Mucosa of descending colon (tissue), 3 donors: Measurements from ENCODE around the gene PKN1. TPM values are rescaled to one million over a fixed set of nuclear protein-coding genes. Genes with fewer than 3 reads are reported as not detected.
"Not testable (repeated sequence)": the region's sequence is repeated elsewhere in the genome, so short reads cannot be mapped to it uniquely, and the experiment has no call there.

ENCODE experiments used
- ATAC-seq: fragments of 200-7000 bp; cut with Tn5 transposase; one replicate; pipeline ENCODE4 v1.9.1; 2020; ENCODE audit warnings: mild to moderate bottlenecking, moderate library complexity
- DNase-seq, 3 donors: peaks; one replicate each; pipeline ENCODE4 v3.0.0-alpha.2; 2020
- H3K36me3 ChIP-seq: fragments of 200-600 bp; one replicate; pipeline ENCODE4 v1.8.0; 2021; ENCODE audit warnings: low read depth, mild to moderate bottlenecking
- H3K4me1 ChIP-seq: fragments of 200-600 bp; one replicate; pipeline ENCODE4 v1.8.0; 2021; ENCODE audit warnings: low read depth, mild to moderate bottlenecking
- H3K4me3 ChIP-seq: fragments of 200-600 bp; one replicate; pipeline ENCODE4 v1.8.0; 2021; ENCODE audit warnings: mild to moderate bottlenecking
- H3K9me3 ChIP-seq: fragments of 200-600 bp; one replicate; pipeline ENCODE4 v1.8.0; 2021; ENCODE audit warnings: mild to moderate bottlenecking
- intact Hi-C, 2 donors: fragments of 100-400 bp; cut with DNase I in 1 of 2; cut with micrococcal nuclease in 1 of 2; formaldehyde crosslinking; loops; one replicate each; pipeline versions ENCODE4 v1.11.0 to v1.11.1; 2022; cut with DNase I, micrococcal nuclease
- total RNA-seq, 3 donors: library from RNA; stranded (reverse); fragmentation: NEBNext Ultra II Directional in 2 of 3; extraction: Animal tissue kit (Norgen Biotek cat#: 25700) in 2 of 3; gene quantifications; one replicate each; pipeline versions ENCODE4 v1.2.1 to v1.2.4, GENCODE V29; 2021 to 2023
- TF ChIP-seq, protein P1 (sequence below): fragments of 200-600 bp; IDR thresholded peaks from one replicate; pipeline ENCODE4 v1.8.0; 2022; ENCODE audit warnings: antibody characterized with exemption, mild to moderate bottlenecking
- donor health status: DM: no; HTN: no; CAD: no; lungs with moderate emphysema.
- donor health status: DM: no; HTN: no; CAD: no.
- donor health status: DM: no; HTN: yes; CAD: no.

PKN1 gene
- total RNA-seq, 3 donors from 2014 or later, result 30.1 to 117 (median 42.0) TPM

DNA sequence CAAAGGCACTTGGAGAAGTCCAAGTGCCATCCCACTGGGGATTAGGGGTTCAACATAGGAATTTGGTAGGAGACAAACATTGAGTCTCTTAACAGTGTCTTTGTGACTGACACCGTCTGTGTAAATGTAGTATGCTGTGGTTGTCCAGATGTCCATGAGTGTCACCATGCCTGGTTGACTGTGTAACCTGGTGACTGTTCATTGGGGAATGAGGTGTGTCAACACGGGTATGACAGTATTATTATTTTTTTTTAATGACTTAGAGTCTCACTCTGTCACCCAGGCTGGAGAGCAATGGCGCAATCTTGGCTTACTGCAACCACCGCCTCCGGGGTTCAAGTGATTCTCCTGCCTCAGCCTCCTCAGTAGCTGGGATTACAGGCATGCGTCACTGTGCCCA is 16.2 kb downstream of the PKN1 start:
- TF ChIP-seq, protein P1, sequence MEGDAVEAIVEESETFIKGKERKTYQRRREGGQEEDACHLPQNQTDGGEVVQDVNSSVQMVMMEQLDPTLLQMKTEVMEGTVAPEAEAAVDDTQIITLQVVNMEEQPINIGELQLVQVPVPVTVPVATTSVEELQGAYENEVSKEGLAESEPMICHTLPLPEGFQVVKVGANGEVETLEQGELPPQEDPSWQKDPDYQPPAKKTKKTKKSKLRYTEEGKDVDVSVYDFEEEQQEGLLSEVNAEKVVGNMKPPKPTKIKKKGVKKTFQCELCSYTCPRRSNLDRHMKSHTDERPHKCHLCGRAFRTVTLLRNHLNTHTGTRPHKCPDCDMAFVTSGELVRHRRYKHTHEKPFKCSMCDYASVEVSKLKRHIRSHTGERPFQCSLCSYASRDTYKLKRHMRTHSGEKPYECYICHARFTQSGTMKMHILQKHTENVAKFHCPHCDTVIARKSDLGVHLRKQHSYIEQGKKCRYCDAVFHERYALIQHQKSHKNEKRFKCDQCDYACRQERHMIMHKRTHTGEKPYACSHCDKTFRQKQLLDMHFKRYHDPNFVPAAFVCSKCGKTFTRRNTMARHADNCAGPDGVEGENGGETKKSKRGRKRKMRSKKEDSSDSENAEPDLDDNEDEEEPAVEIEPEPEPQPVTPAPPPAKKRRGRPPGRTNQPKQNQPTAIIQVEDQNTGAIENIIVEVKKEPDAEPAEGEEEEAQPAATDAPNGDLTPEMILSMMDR, result no peak
- intact Hi-C loops, result no loop called here
- H3K4me3 ChIP-seq, result no peak overlapping the region
- no peaks in the 10 kb centered on the region for H3K9me3 ChIP-seq
- ATAC-seq (no peak), DNase-seq (no peak)
- H3K36me3 ChIP-seq, result peaks cover 3% of the 10 kb centered on the region
- no peaks in the 10 kb centered on the region for H3K4me1 ChIP-seq

DNA sequence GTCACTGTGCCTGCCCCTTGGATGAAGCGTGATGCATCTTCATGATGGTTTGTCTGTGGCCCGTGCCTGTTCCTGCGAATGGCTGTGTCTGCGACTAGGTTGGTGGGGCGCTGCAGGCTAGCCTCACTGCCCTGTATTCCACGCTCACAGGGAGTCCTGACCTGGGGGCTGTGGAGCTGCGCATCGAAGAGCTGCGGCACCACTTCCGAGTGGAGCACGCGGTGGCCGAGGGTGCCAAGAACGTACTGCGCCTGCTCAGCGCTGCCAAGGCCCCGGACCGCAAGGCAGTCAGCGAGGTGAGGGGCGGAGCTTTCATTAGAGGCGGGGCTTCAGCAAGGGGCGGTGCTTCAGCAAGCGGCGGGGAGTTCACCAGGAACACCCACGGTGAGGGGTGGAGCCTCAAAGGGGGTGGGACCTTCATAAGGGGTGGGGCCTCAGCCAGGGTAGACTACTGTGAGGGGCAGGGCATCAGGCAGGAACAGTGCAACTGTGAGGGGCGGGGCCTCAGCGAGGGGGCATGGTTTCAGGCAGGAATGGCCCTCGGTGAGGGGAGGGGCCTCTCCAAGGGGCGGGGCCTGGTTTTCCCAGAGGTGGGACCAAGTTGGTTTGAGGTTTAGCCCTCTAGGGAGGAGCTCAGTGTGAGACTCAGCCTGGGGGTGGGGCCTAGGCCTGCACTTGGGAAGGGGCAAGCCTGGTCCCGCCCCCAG is 17.2 kb downstream of the PKN1 start:
- ATAC-seq, result peak; percentile 72
- H3K4me3 ChIP-seq, result no peak overlapping the region
- H3K4me1 ChIP-seq, result no peaks in the 10 kb centered on the region
- intact Hi-C loops, result no loop called here
- H3K36me3 ChIP-seq, result no peaks in the 10 kb centered on the region
- no peaks in the 10 kb centered on the region for H3K9me3 ChIP-seq
- TF ChIP-seq, protein P1, result no peak
- DNase-seq, result peak; percentile 30 to 68 (median 39)

DNA sequence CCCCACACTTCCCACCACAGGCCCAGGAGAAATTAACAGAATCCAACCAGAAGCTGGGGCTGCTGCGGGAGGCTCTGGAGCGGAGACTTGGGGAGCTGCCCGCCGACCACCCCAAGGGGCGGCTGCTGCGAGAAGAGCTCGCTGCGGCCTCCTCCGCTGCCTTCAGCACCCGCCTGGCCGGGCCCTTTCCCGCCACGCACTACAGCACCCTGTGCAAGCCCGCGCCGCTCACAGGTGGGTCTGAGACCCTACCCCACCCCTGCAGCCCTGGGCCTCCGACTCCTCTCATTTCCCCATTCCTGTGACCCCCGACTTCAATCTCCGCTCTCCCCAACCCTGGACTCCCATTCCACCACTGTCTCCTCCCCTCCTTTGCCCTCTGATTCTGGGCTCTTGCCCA is 17.8 kb downstream of the PKN1 start:
- TF ChIP-seq, protein P1, result no peak
- DNase-seq, result no peak
- Histone ChIP-seq H3K4me1 (no peaks in the 10 kb centered on the region), H3K9me3 (no peaks in the 10 kb centered on the region), H3K36me3 (no peaks in the 10 kb centered on the region), H3K4me3 (no peak overlapping the region)
- intact Hi-C loops, result no loop called here
- no peak for ATAC-seq

DNA sequence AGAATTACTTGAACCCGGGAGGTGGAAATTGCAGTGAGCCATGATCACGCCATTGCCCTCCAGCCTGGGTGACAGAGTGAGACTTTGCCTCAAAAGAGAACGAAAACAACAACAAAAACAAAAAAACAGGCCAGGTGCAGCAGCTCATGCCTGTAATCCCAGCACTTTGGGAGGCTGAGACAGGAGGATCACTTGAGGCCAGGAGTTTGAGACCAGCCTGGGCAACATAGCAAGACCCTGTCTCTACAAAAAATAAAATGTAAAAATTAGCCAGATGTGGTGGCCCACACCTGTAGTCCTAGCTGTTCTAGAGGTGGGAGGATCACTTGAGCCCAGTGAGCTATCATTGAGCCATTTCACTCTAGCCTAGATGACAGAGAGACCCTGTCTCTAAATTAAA is 19.2 kb downstream of the PKN1 start:
- H3K36me3 ChIP-seq, ATAC-seq, H3K4me3 ChIP-seq, H3K4me1 ChIP-seq, DNase-seq, intact Hi-C loops, H3K9me3 ChIP-seq: not testable (repeated sequence)

DNA sequence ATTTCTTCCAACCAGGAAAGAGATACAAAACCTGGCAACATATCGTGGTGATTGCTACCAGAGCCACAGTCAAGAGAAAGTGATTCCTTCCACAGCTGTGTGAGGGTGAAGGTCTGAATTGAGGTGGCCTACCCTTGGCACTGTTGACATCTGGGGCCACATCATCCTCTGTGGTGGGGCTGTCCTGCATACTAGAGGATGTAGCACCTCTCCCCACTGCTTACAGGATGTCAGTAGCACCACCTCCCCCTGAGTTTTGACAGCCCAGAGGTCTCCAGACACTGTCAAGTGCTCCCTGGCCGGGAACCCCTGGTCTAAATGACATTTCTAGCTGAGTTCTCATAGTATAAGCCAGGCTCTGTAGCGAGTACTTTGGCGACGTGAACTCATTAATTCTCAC is 26.6 kb downstream of the PKN1 start:
- Histone ChIP-seq H3K36me3 (no peaks in the 10 kb centered on the region), H3K4me1 (no peaks in the 10 kb centered on the region), H3K9me3 (no peaks in the 10 kb centered on the region), H3K4me3 (no peak overlapping the region)
- ATAC-seq, result peak; percentile 55
- DNase-seq, result no peak
- intact Hi-C loops, result no loop called here
- TF ChIP-seq, protein P1, result no peak

DNA sequence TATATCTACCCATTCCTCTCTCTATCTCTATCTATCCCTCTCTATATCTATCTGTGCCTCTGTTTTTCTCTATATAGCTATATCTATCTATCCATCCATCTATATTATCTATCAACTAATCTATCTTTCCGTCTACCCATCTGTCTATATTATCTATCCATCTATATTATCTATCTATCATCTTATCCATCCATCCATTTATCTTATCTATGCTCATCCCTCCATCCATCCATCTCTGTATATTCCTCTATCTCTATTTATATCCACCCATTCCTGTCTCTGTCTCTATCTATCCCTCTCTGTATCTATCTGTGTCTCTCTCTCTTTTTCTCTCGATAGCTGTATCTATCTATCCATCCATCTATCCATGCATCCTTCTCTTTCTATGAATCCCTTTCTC is 27.8 kb downstream of the PKN1 start:
- Histone ChIP-seq H3K9me3 (no peaks in the 10 kb centered on the region), H3K4me3 (no peak overlapping the region), H3K4me1 (no peaks in the 10 kb centered on the region), H3K36me3 (no peaks in the 10 kb centered on the region)
- TF ChIP-seq, protein P1, result no peak
- ATAC-seq (no peak), DNase-seq (no peak)
- intact Hi-C loops, result no loop called here

DNA sequence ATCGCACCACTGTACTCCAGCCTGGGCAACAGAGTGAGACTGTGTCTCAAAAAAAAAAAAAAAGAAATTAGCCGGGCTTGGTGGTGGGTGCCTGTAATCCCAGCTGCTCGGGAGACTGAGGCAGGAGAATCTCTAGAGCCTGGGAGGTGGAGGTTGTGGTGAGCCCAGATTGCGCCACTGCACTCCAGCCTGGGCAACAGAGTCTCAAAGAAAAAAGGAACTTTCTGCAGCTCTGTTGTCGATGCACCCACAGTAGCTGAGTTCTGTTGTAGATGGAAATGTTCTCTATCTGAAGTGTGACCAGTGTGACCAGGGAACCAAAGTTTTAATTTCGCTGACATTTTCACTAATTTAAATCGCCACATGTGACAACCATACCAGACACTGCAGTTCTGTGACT is 29.3 kb downstream of the PKN1 start:
- H3K4me3 ChIP-seq, H3K4me1 ChIP-seq, DNase-seq, intact Hi-C loops, H3K36me3 ChIP-seq, H3K9me3 ChIP-seq, ATAC-seq: not testable (repeated sequence)
